MM.1S (cell line): ENCODE data around the gene NLK.

Experiments
- DNase-seq: peaks from one replicate; pipeline ENCODE4 v3.0.0-alpha.2; 2015
- H2AFZ ChIP-seq: fragments of 300-600 bp; sonication (generic); 2 replicates; pipeline ENCODE4 v1.6.0; 2016; ENCODE audit warnings: antibody characterized with exemption, low read length
- H3F3A ChIP-seq: fragments of 300-600 bp; sonication (generic); 2 replicates; pipeline ENCODE4 v1.6.1; 2016; ENCODE audit warnings: mild to moderate bottlenecking, antibody characterized with exemption, low read length, moderate library complexity, mixed read lengths; ENCODE audit not compliant: insufficient read depth
- H3K27ac ChIP-seq: fragments of 300-600 bp; sonication (generic); 2 replicates; pipeline ENCODE4 v1.5.1; 2016; ENCODE audit warnings: mild to moderate bottlenecking, low read length
- H3K27me3 ChIP-seq: fragments of 300-600 bp; sonication (generic); replicated peaks from 2 replicates; pipeline ENCODE4 v1.6.0; 2016; ENCODE audit warnings: low read length; ENCODE audit not compliant: insufficient read depth
- H3K36me3 ChIP-seq: fragments of 300-600 bp; sonication (generic); replicated peaks from 2 replicates; pipeline ENCODE4 v1.6.1; 2016; ENCODE audit warnings: mild to moderate bottlenecking, low read length, mixed read lengths; ENCODE audit not compliant: insufficient read depth
- H3K4me1 ChIP-seq: fragments of 300-600 bp; sonication (generic); 2 replicates; pipeline ENCODE4 v1.6.1; 2016; ENCODE audit warnings: low read length, mixed read lengths
- H3K4me2 ChIP-seq: fragments of 300-600 bp; sonication (generic); 2 replicates; pipeline ENCODE4 v1.6.0; 2016; ENCODE audit warnings: low read depth, low read length
- H3K4me3 ChIP-seq: fragments of 300-600 bp; sonication (generic); 2 replicates; pipeline ENCODE4 v1.5.1; 2016; ENCODE audit warnings: low read length, mixed read lengths
- H3K79me2 ChIP-seq: fragments of 300-600 bp; sonication (generic); 2 replicates; pipeline ENCODE4 v1.6.1; 2016; ENCODE audit warnings: mixed run types, low read length, mixed read lengths
- H3K9ac ChIP-seq: fragments of 300-600 bp; sonication (generic); 2 replicates; pipeline ENCODE4 v1.6.1; 2016; ENCODE audit warnings: low read length, mixed read lengths
- H3K9me2 ChIP-seq: fragments of 300-600 bp; sonication (generic); replicated peaks from 2 replicates; pipeline ENCODE4 v1.6.1; 2016; ENCODE audit warnings: mild to moderate bottlenecking, low read length, mixed read lengths; ENCODE audit not compliant: insufficient read depth
- H3K9me3 ChIP-seq: fragments of 300-600 bp; sonication (generic); replicated peaks from 2 replicates; pipeline ENCODE4 v1.6.1; 2016; ENCODE audit warnings: mild to moderate bottlenecking, low read length, mixed read lengths; ENCODE audit not compliant: insufficient read depth
- H4K20me1 ChIP-seq: fragments of 300-600 bp; sonication (generic); 2 replicates; pipeline ENCODE4 v1.6.1; 2016; ENCODE audit warnings: mild to moderate bottlenecking, low read length, moderate library complexity, mixed read lengths; ENCODE audit not compliant: insufficient read depth
- EZH2 ChIP-seq: fragments of 300-600 bp; sonication (generic); optimal IDR thresholded peaks from 2 replicates; pipeline ENCODE3; 2017; ENCODE audit warnings: low read depth, mild to moderate bottlenecking, antibody characterized with exemption, low read length, mixed read lengths
- EZH2phosphoT487 ChIP-seq: fragments of 300-600 bp; sonication (generic); IDR thresholded peaks from 2 replicates; pipeline ENCODE4 v1.6.1; 2018; ENCODE audit warnings: antibody characterized with exemption, low read length
- TF ChIP-seq, protein P1 (sequence below): fragments of 300-600 bp; sonication (generic); IDR thresholded peaks from 2 replicates; pipeline ENCODE4 v1.5.1; 2016; ENCODE audit warnings: antibody characterized with exemption, low read length, mixed read lengths

The NLK gene

DNA sequence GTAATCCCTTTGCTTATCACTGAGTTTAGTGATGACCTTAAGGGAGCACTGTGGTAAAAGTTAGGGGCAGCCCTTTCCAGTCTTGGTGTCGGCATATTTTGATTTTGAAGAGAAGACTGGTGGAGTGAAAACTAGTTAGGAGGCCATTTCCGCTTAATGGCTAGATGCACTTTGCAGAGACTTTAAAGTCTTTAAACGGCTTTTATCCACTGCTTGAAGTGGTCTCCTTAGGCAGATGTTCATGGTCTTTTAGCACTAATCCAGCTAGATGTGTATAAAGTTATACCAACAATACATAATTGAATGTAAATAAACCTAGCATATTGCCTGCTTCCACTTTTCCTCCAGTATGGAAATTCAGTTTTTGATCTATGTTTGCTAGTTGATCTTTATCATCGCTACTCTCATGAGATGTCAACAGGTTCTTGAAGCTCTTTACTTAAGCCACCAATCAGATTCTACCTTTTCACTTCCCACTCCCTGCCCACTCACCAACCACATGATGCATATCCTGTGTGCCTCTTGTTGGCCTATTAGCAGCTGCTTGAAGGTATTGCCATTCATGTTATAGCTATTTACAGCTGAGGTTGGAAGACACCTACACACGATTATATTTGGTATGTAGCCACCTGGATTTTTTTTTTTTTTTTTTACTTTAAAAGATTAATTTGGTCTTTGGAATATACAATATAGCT is 132.0 kb downstream of the NLK start:
- Histone ChIP-seq H3K9ac (no peak overlapping the region), H4K20me1 (no peaks in the 10 kb centered on the region), H3K79me2 (no peaks in the 10 kb centered on the region), H3K4me2 (no peak overlapping the region), H3K27me3 (no peaks in the 10 kb centered on the region), H3K9me3 (no peaks in the 10 kb centered on the region), H3K27ac (no peak overlapping the region), H3K9me2 (no peaks in the 10 kb centered on the region), H3K4me1 (no peaks in the 10 kb centered on the region), H3K36me3 (no peaks in the 10 kb centered on the region), H3K4me3 (no peak overlapping the region), H2AFZ (no peak overlapping the region), H3F3A (no peaks in the 10 kb centered on the region)
- DNase-seq, result no peak
- TF ChIP-seq EZH2 (no peak), EZH2phosphoT487 (no peak)
- TF ChIP-seq, protein P1, sequence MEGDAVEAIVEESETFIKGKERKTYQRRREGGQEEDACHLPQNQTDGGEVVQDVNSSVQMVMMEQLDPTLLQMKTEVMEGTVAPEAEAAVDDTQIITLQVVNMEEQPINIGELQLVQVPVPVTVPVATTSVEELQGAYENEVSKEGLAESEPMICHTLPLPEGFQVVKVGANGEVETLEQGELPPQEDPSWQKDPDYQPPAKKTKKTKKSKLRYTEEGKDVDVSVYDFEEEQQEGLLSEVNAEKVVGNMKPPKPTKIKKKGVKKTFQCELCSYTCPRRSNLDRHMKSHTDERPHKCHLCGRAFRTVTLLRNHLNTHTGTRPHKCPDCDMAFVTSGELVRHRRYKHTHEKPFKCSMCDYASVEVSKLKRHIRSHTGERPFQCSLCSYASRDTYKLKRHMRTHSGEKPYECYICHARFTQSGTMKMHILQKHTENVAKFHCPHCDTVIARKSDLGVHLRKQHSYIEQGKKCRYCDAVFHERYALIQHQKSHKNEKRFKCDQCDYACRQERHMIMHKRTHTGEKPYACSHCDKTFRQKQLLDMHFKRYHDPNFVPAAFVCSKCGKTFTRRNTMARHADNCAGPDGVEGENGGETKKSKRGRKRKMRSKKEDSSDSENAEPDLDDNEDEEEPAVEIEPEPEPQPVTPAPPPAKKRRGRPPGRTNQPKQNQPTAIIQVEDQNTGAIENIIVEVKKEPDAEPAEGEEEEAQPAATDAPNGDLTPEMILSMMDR, result no peak

- H3K9ac ChIP-seq, result no peak overlapping the region
- no peak overlapping the region for H3K27ac ChIP-seq
- H3K9me2 ChIP-seq, result no peaks in the 10 kb centered on the region
- no peak overlapping the region for H2AFZ ChIP-seq
- H3K9me3 ChIP-seq, result no peaks in the 10 kb centered on the region
- H3K79me2 ChIP-seq, result no peaks in the 10 kb centered on the region
- H3K4me2 ChIP-seq, result no peak overlapping the region
- no peak for DNase-seq
- no peaks in the 10 kb centered on the region for H4K20me1 ChIP-seq
- H3K27me3 ChIP-seq, result no peaks in the 10 kb centered on the region
- H3K36me3 ChIP-seq, result no peaks in the 10 kb centered on the region
- no peaks in the 10 kb centered on the region for H3F3A ChIP-seq
- no peaks in the 10 kb centered on the region for H3K4me1 ChIP-seq
- TF ChIP-seq, protein P1, result no peak
- TF ChIP-seq EZH2, result no peak
- no peak overlapping the region for H3K4me3 ChIP-seq
Observed at GRCh38 chr17:28177351-28177750, 134.9 kb downstream of the NLK start.

GRCh38 chr17:28178800-28179199 is 136.3 kb downstream of the NLK start:
- H3K4me1 ChIP-seq, result no peaks in the 10 kb centered on the region
- no peak overlapping the region for H2AFZ ChIP-seq
- H3K9ac ChIP-seq, result no peak overlapping the region
- H3K27me3 ChIP-seq, result no peaks in the 10 kb centered on the region
- H3F3A ChIP-seq, result no peaks in the 10 kb centered on the region
- H4K20me1 ChIP-seq, result no peaks in the 10 kb centered on the region
- no peaks in the 10 kb centered on the region for H3K9me3 ChIP-seq
- TF ChIP-seq EZH2phosphoT487 (no peak), EZH2 (no peak)
- TF ChIP-seq, protein P1, result no peak
- H3K79me2 ChIP-seq, result no peaks in the 10 kb centered on the region
- no peaks in the 10 kb centered on the region for H3K36me3 ChIP-seq
- no peak overlapping the region for H3K27ac ChIP-seq
- H3K4me2 ChIP-seq, result no peak overlapping the region
- no peaks in the 10 kb centered on the region for H3K9me2 ChIP-seq
- DNase-seq, result no peak
- no peak overlapping the region for H3K4me3 ChIP-seq
